SU-DHL-6 (cell line): ENCODE measurements around the gene LRP1B.

ENCODE experiments used
- H2AFZ ChIP-seq: fragments of 200-600 bp; sonication (generic); 2 replicates; pipeline ENCODE4 v1.6.1; 2014; ENCODE audit warnings: low read depth, mild to moderate bottlenecking, moderate library complexity, mixed read lengths, antibody characterized with exemption, low read length; ENCODE audit not compliant: severe bottlenecking
- H3F3A ChIP-seq: fragments of 200-600 bp; shearing (Covaris generic); 2 replicates; pipeline ENCODE4 v1.6.0; 2016; ENCODE audit warnings: antibody characterized with exemption, mild to moderate bottlenecking; ENCODE audit not compliant: insufficient read depth
- H3K27ac ChIP-seq: fragments of 200-600 bp; sonication (generic); 2 replicates; pipeline ENCODE4 v1.5.1; 2016; ENCODE audit warnings: low read depth, mild to moderate bottlenecking, low read length, moderate library complexity, mixed read lengths
- H3K27me3 ChIP-seq: fragments of 200-600 bp; sonication (generic), shearing (Covaris generic); 2 replicates; pipeline ENCODE4 v1.6.0; 2014; ENCODE audit warnings: mild to moderate bottlenecking, low read length
- H3K36me3 ChIP-seq: fragments of 200-600 bp; sonication (generic); 2 replicates; pipeline ENCODE4 v1.6.1; 2014; ENCODE audit warnings: mild to moderate bottlenecking, low read length, mixed read lengths
- H3K4me2 ChIP-seq: fragments of 300-600, 200-600 bp; shearing (Covaris generic), sonication (generic); 2 replicates; pipeline ENCODE4 v1.6.0; 2014; ENCODE audit warnings: low read length, low read depth, mild to moderate bottlenecking; ENCODE audit not compliant: poor library complexity, severe bottlenecking
- H3K4me3 ChIP-seq: fragments of 200-600 bp; sonication (generic); 2 replicates; pipeline ENCODE4 v1.5.1; 2014; ENCODE audit warnings: antibody characterized with exemption, low read length, mild to moderate bottlenecking, mixed read lengths; ENCODE audit not compliant: insufficient read depth, poor library complexity, severe bottlenecking
- H3K79me2 ChIP-seq: fragments of 200-600 bp; sonication (generic); 2 replicates; pipeline ENCODE4 v1.6.1; 2014; ENCODE audit warnings: mild to moderate bottlenecking, low read length, moderate library complexity; ENCODE audit not compliant: insufficient read depth
- H3K9ac ChIP-seq: fragments of 200-600 bp; sonication (generic); 2 replicates; pipeline ENCODE4 v1.7.0; 2014; ENCODE audit warnings: mild to moderate bottlenecking, low read length
- H3K9me2 ChIP-seq: fragments of 200-600 bp; sonication (generic); replicated peaks from 2 replicates; pipeline ENCODE4 v1.6.1; 2014; ENCODE audit warnings: low read length; ENCODE audit not compliant: insufficient read depth
- H3K9me3 ChIP-seq: fragments of 200-600 bp; sonication (generic); 2 replicates; pipeline ENCODE4 v1.6.1; 2014; ENCODE audit warnings: low read length, mixed read lengths; ENCODE audit not compliant: insufficient read depth
- H4K20me1 ChIP-seq: fragments of 200-600 bp; sonication (generic); 2 replicates; pipeline ENCODE4 v1.6.1; 2014; ENCODE audit warnings: low read depth, mild to moderate bottlenecking, antibody characterized with exemption, low read length, moderate library complexity, mixed read lengths
- CTCF ChIP-seq: fragments of 200-600 bp; sonication (generic); IDR thresholded peaks from one replicate; pipeline ENCODE4 v1.5.1; 2017; ENCODE audit warnings: antibody characterized with exemption, mild to moderate bottlenecking, low read length, moderate library complexity; ENCODE audit not compliant: insufficient read depth, poor library complexity, severe bottlenecking
- EZH2phosphoT487 ChIP-seq: fragments of 200-600 bp; sonication (generic), shearing (Covaris generic); conservative IDR thresholded peaks from 2 replicates; pipeline ENCODE4 v1.6.1; 2018; ENCODE audit warnings: mild to moderate bottlenecking, antibody characterized with exemption, low read length, moderate library complexity, mixed read lengths

LRP1B gene

DNA sequence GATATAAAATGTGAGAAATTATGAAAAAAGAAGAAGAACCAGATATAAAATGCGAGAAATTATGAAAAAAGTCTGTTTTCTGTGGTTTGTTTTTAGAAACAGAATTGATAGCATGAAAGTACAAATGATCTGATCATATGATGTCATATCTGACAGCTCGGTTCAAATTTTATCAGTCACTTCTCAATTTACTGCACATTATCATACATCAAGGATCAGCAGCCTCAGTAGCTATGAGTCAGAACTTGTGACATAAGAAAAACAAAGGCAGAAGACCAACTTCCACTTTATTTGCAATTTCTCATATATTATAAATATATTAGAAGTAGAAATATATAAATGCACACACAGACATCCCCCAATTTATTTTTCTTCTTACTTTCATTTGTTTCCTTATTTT, 634.0 kb downstream of the LRP1B start:
- Histone ChIP-seq H3K27me3 (no peaks in the 10 kb centered on the region), H3K4me3 (no peak overlapping the region), H3F3A (no peaks in the 10 kb centered on the region), H3K36me3 (no peaks in the 10 kb centered on the region), H3K79me2 (no peaks in the 10 kb centered on the region), H3K9me2 (no peaks in the 10 kb centered on the region; the same call in 1 of the 2 replicates), H3K4me2 (no peak overlapping the region), H4K20me1 (no peaks in the 10 kb centered on the region), H3K27ac (no peak overlapping the region), H3K9me3 (no peaks in the 10 kb centered on the region), H2AFZ (no peak overlapping the region), H3K9ac (no peak overlapping the region)
- TF ChIP-seq EZH2phosphoT487 (no peak), CTCF (no peak)

GRCh38 chr2:141493936-141494335, 636.9 kb downstream of the LRP1B start:
- Histone ChIP-seq H3K36me3 (no peaks in the 10 kb centered on the region), H3K4me3 (no peak overlapping the region), H3K9me2 (no peaks in the 10 kb centered on the region; the same call in 1 of the 2 replicates), H3K27ac (no peak overlapping the region), H3F3A (no peaks in the 10 kb centered on the region), H2AFZ (no peak overlapping the region), H3K79me2 (no peaks in the 10 kb centered on the region), H4K20me1 (no peaks in the 10 kb centered on the region), H3K4me2 (no peak overlapping the region), H3K9ac (no peak overlapping the region), H3K9me3 (no peaks in the 10 kb centered on the region), H3K27me3 (no peaks in the 10 kb centered on the region)
- TF ChIP-seq CTCF (no peak), EZH2phosphoT487 (no peak)

DNA sequence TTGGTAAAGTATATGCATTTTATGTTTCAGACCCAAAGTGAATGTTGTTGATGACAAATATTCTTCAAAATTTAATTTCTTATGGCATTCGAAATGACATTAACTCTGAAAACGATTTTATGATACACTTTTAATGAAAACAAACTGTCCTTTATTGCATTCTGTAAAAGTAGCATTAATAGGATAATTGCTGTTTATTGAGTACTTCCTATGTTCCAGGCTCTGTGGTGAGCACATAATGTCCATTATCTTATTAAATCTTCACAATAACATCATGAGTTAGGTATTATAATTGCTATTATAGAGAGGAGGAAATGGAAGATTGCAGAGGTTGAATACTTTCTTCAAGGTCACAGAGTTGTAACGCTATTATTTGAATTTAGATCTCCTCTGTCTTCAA, 638.0 kb downstream of the LRP1B start:
- TF ChIP-seq CTCF, result no peak
- TF ChIP-seq EZH2phosphoT487, result no peak
- Histone ChIP-seq H3K9ac (no peak overlapping the region), H3K4me2 (no peak overlapping the region), H3K4me3 (no peak overlapping the region), H3K27ac (no peak overlapping the region), H4K20me1 (no peaks in the 10 kb centered on the region), H3K36me3 (no peaks in the 10 kb centered on the region), H3K9me2 (no peaks in the 10 kb centered on the region; the same call in 1 of the 2 replicates), H3K9me3 (no peaks in the 10 kb centered on the region), H3K27me3 (no peaks in the 10 kb centered on the region), H3F3A (no peaks in the 10 kb centered on the region), H3K79me2 (no peaks in the 10 kb centered on the region), H2AFZ (no peak overlapping the region)

GRCh38 chr2:141490886-141491285, 639.9 kb downstream of the LRP1B start:
- H3K9me2 ChIP-seq, result no peaks in the 10 kb centered on the region; the same call in 1 of the 2 replicates
- no peaks in the 10 kb centered on the region for H3K27me3 ChIP-seq
- no peaks in the 10 kb centered on the region for H3K79me2 ChIP-seq
- H3K4me2 ChIP-seq, result no peak overlapping the region
- H3K36me3 ChIP-seq, result no peaks in the 10 kb centered on the region
- H3K9me3 ChIP-seq, result no peaks in the 10 kb centered on the region
- H3F3A ChIP-seq, result no peaks in the 10 kb centered on the region
- no peak overlapping the region for H3K9ac ChIP-seq
- no peak overlapping the region for H3K27ac ChIP-seq
- no peak overlapping the region for H3K4me3 ChIP-seq
- TF ChIP-seq CTCF, result no peak
- no peak overlapping the region for H2AFZ ChIP-seq
- H4K20me1 ChIP-seq, result no peaks in the 10 kb centered on the region
